Measurements from ENCODE around the gene EFNB2.

EFNB2 gene, protein sequence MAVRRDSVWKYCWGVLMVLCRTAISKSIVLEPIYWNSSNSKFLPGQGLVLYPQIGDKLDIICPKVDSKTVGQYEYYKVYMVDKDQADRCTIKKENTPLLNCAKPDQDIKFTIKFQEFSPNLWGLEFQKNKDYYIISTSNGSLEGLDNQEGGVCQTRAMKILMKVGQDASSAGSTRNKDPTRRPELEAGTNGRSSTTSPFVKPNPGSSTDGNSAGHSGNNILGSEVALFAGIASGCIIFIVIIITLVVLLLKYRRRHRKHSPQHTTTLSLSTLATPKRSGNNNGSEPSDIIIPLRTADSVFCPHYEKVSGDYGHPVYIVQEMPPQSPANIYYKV

GRCh38 chr13:106535552-106536243, at the start of gene EFNB2:
EFNB2 (minus strand) TSS chr13:106535662; CDS start chr13:106534964, 698 bp downstream.
- DNase-seq: peak; percentile 94

- DNase-seq: no peak
These were observed 45.8 kb upstream of the EFNB2 start for GRCh38 chr13:106581225-106581624.

GRCh38 chr13:106575896-106576295, 40.4 kb upstream of the EFNB2 start:
- no peak for DNase-seq

GRCh38 chr13:106573868-106574267, 38.4 kb upstream of the EFNB2 start:
- no peak for DNase-seq

DNA sequence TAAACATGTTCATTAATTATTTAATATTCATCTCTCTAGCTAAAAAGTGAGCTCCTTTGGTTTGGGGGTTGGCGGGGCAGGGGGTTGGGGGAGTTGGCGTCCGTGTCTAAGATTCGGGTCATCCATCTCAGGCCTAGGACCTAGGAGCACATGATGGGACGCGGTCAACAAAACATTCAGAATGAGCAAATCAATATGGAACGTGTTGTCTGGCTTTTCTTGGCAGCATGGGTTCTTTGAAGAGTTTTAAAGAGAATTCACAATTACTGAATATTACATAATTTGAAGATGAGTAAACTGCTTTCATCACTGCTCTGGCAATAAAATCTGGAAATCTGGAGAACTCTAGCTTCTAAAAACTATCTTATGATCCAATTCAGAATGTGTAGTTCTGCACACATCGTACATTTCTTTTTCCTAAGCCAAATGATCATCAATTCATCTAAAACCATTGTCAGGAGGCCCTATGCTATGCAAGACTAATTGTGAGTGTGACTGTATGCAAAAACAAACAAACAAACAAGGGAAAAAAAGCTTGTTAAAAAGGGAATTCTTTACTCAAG, 37.9 kb upstream of the EFNB2 start:
- no peak for DNase-seq

- no peak for DNase-seq
These were observed 34.9 kb upstream of the EFNB2 start for GRCh38 chr13:106570299-106570852.

- DNase-seq: no peak
These were observed 34.0 kb upstream of the EFNB2 start for GRCh38 chr13:106569233-106570095.

GRCh38 chr13:106568299-106569003, 33.0 kb upstream of the EFNB2 start:
- DNase-seq: no peak

DNA sequence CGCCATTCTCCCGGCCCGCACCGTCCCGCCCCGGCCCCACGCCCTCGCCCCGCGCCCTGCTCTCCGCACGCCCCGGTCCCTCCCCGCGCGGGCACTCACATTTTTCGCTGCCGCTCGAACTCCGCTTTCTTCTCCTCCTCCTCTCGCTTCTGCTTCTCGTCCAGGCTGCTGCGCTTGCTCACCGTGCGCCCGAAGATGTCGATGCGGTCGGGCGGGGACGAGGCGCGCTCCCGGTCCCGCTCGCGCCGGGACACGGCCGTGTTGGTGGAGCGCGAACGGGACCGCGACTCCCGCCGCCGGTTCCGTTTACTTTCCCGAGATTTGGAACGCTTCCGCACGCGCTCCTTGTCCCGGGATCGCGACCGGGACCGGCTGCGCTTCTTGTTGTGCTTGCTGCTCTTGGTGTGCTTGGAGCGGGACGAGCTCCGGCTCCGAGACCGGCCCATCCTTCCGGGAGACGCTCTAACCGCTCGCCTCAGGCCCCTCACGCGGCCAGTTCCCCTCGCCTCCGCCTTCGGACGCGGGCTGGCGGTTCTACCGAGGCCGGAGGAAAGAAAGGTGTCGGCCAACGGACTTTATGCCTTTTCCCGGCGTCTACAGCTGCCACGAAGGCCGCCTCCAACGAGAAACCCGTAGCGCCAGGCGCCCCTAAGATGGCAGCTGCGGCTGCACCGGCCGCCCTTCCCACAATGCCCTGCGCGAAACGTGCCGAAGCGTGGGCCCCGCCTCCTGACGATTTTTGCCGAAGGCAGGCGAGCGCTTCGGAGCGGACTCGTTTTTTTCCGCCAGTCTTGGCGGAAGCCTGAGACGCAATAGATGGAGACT, 32.2 kb upstream of the EFNB2 start, which contains the start of gene ARGLU1:
Gene ARGLU1, minus strand, starts transcription at position 664 of the 825 bp plus-strand sequence. Its CDS starts 218 bp downstream, at position 446.
- peak; percentile 93 for DNase-seq

- peak; percentile 2 for DNase-seq
These were observed 31.4 kb upstream of the EFNB2 start for GRCh38 chr13:106566641-106567473.

GRCh38 chr13:106565127-106565775, 29.8 kb upstream of the EFNB2 start:
- DNase-seq: no peak

DNA sequence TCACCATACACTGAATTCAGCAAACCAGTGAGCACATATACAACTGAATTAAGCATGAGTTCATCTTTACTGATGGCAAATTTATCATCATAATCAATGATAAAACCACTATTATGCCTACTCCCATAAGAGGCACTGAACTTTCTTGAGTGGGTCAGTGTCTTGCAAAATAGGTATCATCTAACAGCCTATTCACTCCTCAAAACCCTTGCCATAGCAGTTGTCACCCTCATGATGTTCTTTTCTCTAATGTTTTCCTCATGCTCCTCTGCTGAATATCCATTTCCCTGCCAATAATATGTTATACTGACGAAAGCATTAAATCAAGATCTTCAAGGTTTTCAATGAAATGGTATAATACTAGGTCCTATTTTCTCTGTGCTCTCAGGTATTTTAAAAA, 26.8 kb upstream of the EFNB2 start:
- DNase-seq: no peak

- no peak for DNase-seq
These were observed 26.2 kb upstream of the EFNB2 start for GRCh38 chr13:106561551-106562170.

- DNase-seq: no peak
These were observed 25.4 kb upstream of the EFNB2 start for GRCh38 chr13:106560821-106561220.

DNA sequence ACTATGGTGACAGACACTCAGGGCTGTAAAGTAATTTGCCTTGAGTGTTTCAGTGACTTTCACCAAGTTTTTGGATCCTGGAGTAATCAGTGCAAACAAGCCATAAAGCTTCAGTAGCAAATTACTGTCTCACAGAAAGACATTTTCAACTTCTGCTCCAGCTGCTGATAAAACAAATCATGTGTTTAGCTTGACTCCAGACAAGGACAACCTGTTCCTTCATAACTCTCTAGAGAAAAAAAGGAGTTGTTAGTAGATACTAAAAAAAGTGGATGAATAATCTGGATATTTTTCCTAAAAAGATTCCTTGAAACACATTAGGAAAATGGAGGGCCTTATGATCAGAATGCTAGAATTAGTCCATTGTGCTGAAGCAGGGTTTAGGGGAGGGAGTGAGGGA, 23.1 kb upstream of the EFNB2 start:
- no peak for DNase-seq

- no peak for DNase-seq
These were observed 20.3 kb upstream of the EFNB2 start for GRCh38 chr13:106555631-106556328.

DNA sequence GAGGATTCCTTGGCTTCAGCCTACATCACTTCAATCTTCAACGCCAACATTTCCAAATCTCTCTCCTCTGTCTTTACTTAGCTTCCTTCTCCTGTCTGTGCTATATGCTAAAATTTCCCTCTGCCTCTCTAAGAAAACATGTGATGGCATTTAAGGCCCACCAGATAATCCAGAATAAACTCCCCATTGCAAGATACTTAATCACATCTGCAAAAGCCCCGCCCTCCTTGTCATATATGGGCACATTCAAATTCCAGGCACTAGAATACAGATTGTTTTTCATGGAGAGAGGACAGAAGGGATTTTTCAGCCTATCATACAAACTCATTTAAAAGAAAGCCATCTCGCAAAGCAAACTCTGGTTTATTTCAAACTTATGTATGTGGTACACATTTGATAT, 16.3 kb upstream of the EFNB2 start:
- DNase-seq: no peak

GRCh38 chr13:106551350-106551749, 15.9 kb upstream of the EFNB2 start:
- no peak for DNase-seq

Data from NCI-H2171 (cell line).